Chondrocyte (in vitro differentiated cells): ENCODE data around the gene NIPSNAP3A. TPM values are rescaled to one million over a fixed set of nuclear protein-coding genes. Genes with fewer than 3 reads are reported as not detected.

ENCODE experiments used
- DNase-seq: peaks from one replicate; pipeline ENCODE4 v3.0.0; 2021; ENCODE audit warnings: mixed read lengths, low spot score
- H3K27ac Mint-ChIP-seq: one replicate; pipeline ENCODE4 v1.8.0; 2021; ENCODE audit warnings: mild to moderate bottlenecking, moderate library complexity, mixed read lengths; ENCODE audit not compliant: unreplicated experiment
- H3K27me3 Mint-ChIP-seq: 2 replicates; pipeline ENCODE4 v1.8.0; 2021; ENCODE audit warnings: low read depth, mixed read lengths
- H3K36me3 Mint-ChIP-seq: 2 replicates; pipeline ENCODE4 v1.8.0; 2021; ENCODE audit warnings: low read depth, mixed read lengths
- H3K4me1 Mint-ChIP-seq: 2 replicates; pipeline ENCODE4 v1.8.0; 2021; ENCODE audit warnings: low read depth, mild to moderate bottlenecking, mixed read lengths
- H3K4me3 Mint-ChIP-seq: one replicate; pipeline ENCODE4 v1.8.0; 2021; ENCODE audit warnings: mild to moderate bottlenecking, moderate library complexity, mixed read lengths; ENCODE audit not compliant: unreplicated experiment
- H3K9me3 Mint-ChIP-seq: 2 replicates; pipeline ENCODE4 v1.8.0; 2021; ENCODE audit warnings: low read depth, mixed read lengths
- total RNA-seq: library from RNA; stranded (reverse); gene quantifications from 3 replicates; pipeline ENCODE4 v1.2.1, GENCODE V29; 2021
- TF ChIP-seq, protein P1 (sequence below): fragments of 200-600 bp; sonication (generic); IDR thresholded peaks from 2 replicates; pipeline ENCODE4 v1.5.0; 2021; ENCODE audit warnings: antibody characterized with exemption, mild to moderate bottlenecking, moderate library complexity

Gene NIPSNAP3A
- total RNA-seq, 1 donor from 2014 or later = 33.9 TPM

DNA sequence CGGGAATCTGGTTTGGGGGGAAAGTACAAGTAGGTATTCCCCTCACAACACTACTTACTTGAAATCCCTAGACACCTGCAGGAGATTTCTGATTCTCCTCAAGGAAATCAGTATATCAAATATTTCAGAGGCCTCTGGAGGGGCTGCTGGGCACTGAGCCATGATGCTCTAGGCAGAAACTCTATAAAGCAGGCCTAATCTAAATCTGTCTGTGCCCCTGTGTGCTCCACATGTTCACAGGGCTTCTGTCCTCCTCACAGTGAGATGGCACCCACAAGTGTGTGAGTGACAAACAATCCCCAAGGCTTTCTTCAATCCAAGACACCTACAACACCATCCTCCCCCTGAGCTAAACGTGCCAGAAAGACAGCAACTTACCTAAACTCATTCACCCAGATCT lies 55.4 kb downstream of the NIPSNAP3A start:
- no peak overlapping the region for H3K27ac Mint-ChIP-seq
- H3K9me3 Mint-ChIP-seq = no peaks in the 10 kb centered on the region
- TF ChIP-seq, protein P1, sequence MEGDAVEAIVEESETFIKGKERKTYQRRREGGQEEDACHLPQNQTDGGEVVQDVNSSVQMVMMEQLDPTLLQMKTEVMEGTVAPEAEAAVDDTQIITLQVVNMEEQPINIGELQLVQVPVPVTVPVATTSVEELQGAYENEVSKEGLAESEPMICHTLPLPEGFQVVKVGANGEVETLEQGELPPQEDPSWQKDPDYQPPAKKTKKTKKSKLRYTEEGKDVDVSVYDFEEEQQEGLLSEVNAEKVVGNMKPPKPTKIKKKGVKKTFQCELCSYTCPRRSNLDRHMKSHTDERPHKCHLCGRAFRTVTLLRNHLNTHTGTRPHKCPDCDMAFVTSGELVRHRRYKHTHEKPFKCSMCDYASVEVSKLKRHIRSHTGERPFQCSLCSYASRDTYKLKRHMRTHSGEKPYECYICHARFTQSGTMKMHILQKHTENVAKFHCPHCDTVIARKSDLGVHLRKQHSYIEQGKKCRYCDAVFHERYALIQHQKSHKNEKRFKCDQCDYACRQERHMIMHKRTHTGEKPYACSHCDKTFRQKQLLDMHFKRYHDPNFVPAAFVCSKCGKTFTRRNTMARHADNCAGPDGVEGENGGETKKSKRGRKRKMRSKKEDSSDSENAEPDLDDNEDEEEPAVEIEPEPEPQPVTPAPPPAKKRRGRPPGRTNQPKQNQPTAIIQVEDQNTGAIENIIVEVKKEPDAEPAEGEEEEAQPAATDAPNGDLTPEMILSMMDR = no peak
- H3K27me3 Mint-ChIP-seq = no peaks in the 10 kb centered on the region
- no peak for DNase-seq
- peaks cover 34% of the 10 kb centered on the region for H3K36me3 Mint-ChIP-seq
- no peak overlapping the region for H3K4me3 Mint-ChIP-seq
- no peaks in the 10 kb centered on the region for H3K4me1 Mint-ChIP-seq

DNA sequence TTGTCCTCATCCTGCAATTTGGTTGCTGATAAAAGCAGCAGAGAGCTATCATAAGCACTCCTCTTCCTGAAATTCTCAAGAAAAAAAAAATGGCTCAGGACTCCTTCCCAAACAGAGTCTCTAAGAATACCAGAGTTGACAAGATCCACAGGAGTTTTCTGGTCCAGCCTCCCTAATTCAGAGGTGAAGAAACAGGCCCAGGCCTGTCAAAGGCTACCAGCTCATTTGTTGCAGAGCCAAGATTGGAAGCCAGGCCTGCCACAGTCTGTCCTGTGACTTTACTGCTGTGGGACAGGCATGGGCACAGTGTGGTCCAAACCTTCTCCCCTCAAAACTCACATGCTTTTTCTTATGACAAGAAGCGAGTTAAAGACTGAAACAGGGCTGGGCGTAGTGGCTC lies 58.0 kb downstream of the NIPSNAP3A start:
- TF ChIP-seq, protein P1 = no peak
- H3K27me3 Mint-ChIP-seq = no peaks in the 10 kb centered on the region
- H3K36me3 Mint-ChIP-seq = peaks cover 36% of the 10 kb centered on the region
- no peak overlapping the region for H3K4me3 Mint-ChIP-seq
- no peak for DNase-seq
- H3K4me1 Mint-ChIP-seq = no peaks in the 10 kb centered on the region
- H3K27ac Mint-ChIP-seq = no peak overlapping the region
- H3K9me3 Mint-ChIP-seq = no peaks in the 10 kb centered on the region

DNA sequence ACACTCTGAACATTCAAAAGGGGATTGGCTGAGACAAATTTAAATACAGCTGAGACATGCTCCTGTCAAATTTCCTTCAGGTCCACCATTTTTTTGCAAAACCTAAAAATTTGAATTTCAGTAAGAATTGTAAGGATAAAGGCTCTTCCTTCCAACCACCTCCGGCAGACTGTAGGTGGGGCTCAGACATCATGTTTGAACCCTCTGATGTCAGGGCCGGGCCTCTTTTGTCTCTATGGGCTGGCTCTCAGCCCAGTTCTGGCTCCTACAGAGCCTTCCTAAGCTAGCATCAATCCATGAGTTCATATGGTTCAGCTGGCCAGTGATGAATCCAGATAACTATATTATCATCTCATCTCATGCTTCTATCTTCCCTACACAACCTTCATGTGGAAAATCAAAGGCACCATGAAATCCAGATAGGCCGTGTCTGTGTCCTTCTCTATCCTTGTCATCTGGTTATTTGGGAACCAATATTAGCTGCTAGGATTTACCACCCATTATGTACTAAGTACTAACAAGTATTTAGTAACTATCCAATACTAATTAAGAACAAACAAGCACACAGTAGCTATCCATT lies 60.6 kb downstream of the NIPSNAP3A start:
- peaks cover 33% of the 10 kb centered on the region for H3K36me3 Mint-ChIP-seq

More for the DNA sequence above, 60.6 kb downstream of the NIPSNAP3A start:
- H3K9me3 Mint-ChIP-seq = no peaks in the 10 kb centered on the region
- TF ChIP-seq, protein P1 = peak; percentile 62
- H3K27ac Mint-ChIP-seq = no peak overlapping the region
- H3K4me1 Mint-ChIP-seq = peaks cover 12% of the 10 kb centered on the region
- no peaks in the 10 kb centered on the region for H3K27me3 Mint-ChIP-seq
- DNase-seq = no peak
- no peak overlapping the region for H3K4me3 Mint-ChIP-seq

Other genes starting within 250 kb of the NIPSNAP3A start
- gene OR13F1, start 243.4 kb upstream of the NIPSNAP3A start, total RNA-seq = not detected in 3 replicates
- not detected in 3 replicates for gene OR13C4, start 220.5 kb upstream of the NIPSNAP3A start, total RNA-seq
- gene OR13C3, start 210.8 kb upstream of the NIPSNAP3A start, total RNA-seq = not detected in 3 replicates
- gene OR13C8, start 178.5 kb upstream of the NIPSNAP3A start, total RNA-seq = not detected in 3 replicates
- gene OR13C5, start 148.3 kb upstream of the NIPSNAP3A start, total RNA-seq = not detected in 3 replicates
- gene OR13C2, start 142.1 kb upstream of the NIPSNAP3A start, total RNA-seq = not detected in 3 replicates
- not detected in 3 replicates for gene OR13C9, start 129.5 kb upstream of the NIPSNAP3A start, total RNA-seq
- gene OR13D1, start 53.2 kb upstream of the NIPSNAP3A start, total RNA-seq = not detected in 3 replicates
- gene NIPSNAP3B, start 16.4 kb downstream of the NIPSNAP3A start, total RNA-seq = 2.1 to 3.8 TPM (median 2.3 TPM) in 3 replicates
- gene ABCA1, start 180.5 kb downstream of the NIPSNAP3A start, total RNA-seq = 22.4 to 26.6 TPM (median 25.1 TPM) in 3 replicates